ENCODE results near the gene IFITM1.
"Not testable (repeated sequence)": the region's sequence is repeated elsewhere in the genome, so short reads cannot be mapped to it uniquely, and the experiment has no call there.

IFITM1 gene

GRCh38 chr11:304915-305843 lies 8.7 kb upstream of the IFITM1 start:
- Histone ChIP-seq H3K36me3 (ENCODE audit: insufficient read depth, low read length) (no peaks in the 10 kb centered on the region), H3K4me3 (ENCODE audit: low read length) (no peak overlapping the region), H3K27me3 (ENCODE audit: insufficient read depth, low read length) (no peaks in the 10 kb centered on the region), H3K9me3 (ENCODE audit: low read length) (no peaks in the 10 kb centered on the region), H3K4me1 (ENCODE audit: insufficient read depth, low read length) (peaks cover 36% of the 10 kb centered on the region), H2AFZ (ENCODE audit: low read depth, low read length) (no peak overlapping the region)

DNA sequence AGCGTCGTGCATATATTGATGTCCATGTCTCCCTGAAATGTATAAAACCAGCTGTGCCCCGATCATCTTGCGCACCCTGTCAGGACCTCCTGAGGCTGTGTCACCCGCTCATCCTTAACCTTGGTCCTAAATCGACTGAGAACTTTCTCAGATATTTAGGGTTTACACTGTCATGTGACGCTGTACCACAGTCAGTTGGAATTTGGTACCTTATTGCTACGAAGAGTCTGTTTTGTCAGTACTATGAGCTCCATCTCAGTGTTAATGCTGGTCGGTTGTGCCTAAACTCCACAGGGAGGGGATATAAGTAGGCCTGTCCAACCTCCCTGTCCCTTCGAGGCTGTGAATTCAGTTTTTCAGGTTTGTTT lies 8.0 kb upstream of the IFITM1 start:
- no peaks in the 10 kb centered on the region for H3K36me3 ChIP-seq (ENCODE audit: insufficient read depth, low read length)
- H3K9me3 ChIP-seq (ENCODE audit: low read length), result no peaks in the 10 kb centered on the region
- no peak overlapping the region for H3K4me3 ChIP-seq (ENCODE audit: low read length)
- H3K4me1 ChIP-seq (ENCODE audit: insufficient read depth, low read length), result peaks cover 35% of the 10 kb centered on the region
- H2AFZ ChIP-seq (ENCODE audit: low read depth, low read length), result no peak overlapping the region
- no peaks in the 10 kb centered on the region for H3K27me3 ChIP-seq (ENCODE audit: insufficient read depth, low read length)

DNA sequence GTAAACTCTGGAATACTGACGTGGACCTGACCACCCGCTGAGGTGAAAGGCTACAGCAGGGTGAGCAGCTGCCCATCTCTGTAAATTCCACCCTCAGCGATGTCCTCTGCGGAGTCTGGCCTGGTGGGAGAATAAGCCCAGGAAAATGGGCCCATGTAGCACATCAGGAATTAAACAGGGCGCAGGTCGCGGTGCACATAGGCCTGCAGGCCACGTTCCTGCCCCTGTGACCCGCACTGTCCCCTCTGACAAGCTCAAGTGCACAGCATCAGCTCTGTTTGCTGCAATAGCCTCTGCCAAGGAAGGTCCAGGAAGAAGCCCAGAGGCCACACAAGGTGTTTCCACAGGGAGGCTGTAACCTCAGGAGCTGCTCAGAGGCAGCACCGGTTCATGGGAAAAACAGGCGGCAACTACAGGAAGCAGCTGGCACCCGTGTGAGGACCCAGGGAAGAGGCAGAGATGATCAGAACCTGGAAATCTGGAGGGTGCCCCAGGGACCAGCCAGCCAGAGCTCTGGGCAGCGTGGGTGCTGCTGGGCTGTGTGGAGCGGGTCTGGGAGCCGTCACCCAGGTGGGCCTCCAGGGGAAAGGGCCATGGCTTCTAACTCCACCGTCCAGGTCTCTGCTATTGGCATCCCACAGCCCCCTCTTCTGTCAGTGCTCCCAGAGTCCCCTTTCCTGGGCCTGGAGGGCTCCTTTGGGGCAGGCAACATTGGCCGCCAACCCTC lies 7.0 kb upstream of the IFITM1 start:
- Histone ChIP-seq H3K9me3 (ENCODE audit: low read length) (no peaks in the 10 kb centered on the region), H2AFZ (ENCODE audit: low read depth, low read length) (no peak overlapping the region), H3K4me3 (ENCODE audit: low read length) (no peak overlapping the region), H3K36me3 (ENCODE audit: insufficient read depth, low read length) (no peaks in the 10 kb centered on the region), H3K27me3 (ENCODE audit: insufficient read depth, low read length) (no peaks in the 10 kb centered on the region), H3K4me1 (ENCODE audit: insufficient read depth, low read length) (peaks cover 37% of the 10 kb centered on the region)

GRCh38 chr11:307766-308708 lies 5.8 kb upstream of the IFITM1 start, which contains the start of gene IFITM2:
Gene IFITM2 (plus strand): TSS chr11:307816. CDS start chr11:308193, 377 bp downstream.
- not testable (repeated sequence) for H3K36me3 ChIP-seq (ENCODE audit: insufficient read depth, low read length); H2AFZ ChIP-seq (ENCODE audit: low read depth, low read length); H3K27me3 ChIP-seq (ENCODE audit: insufficient read depth, low read length); H3K9me3 ChIP-seq (ENCODE audit: low read length)
- peaks cover 46% of the 10 kb centered on the region for H3K4me1 ChIP-seq (ENCODE audit: insufficient read depth, low read length)
- peak within 1 kb of the TSS; percentile 59 for H3K4me3 ChIP-seq (ENCODE audit: low read length)

GRCh38 chr11:308740-309665 lies 4.8 kb upstream of the IFITM1 start:
- Histone ChIP-seq H3K4me3 (ENCODE audit: low read length) (peak overlapping the region; percentile 49), H3K4me1 (ENCODE audit: insufficient read depth, low read length) (peaks cover 55% of the 10 kb centered on the region)
- not testable (repeated sequence) for H2AFZ ChIP-seq (ENCODE audit: low read depth, low read length); H3K9me3 ChIP-seq (ENCODE audit: low read length); H3K36me3 ChIP-seq (ENCODE audit: insufficient read depth, low read length); H3K27me3 ChIP-seq (ENCODE audit: insufficient read depth, low read length)

- Histone ChIP-seq H3K4me3 (ENCODE audit: low read length) (peak overlapping the region; percentile 49), H3K4me1 (ENCODE audit: insufficient read depth, low read length) (peaks cover 56% of the 10 kb centered on the region)
- H2AFZ ChIP-seq (ENCODE audit: low read depth, low read length); H3K27me3 ChIP-seq (ENCODE audit: insufficient read depth, low read length); H3K9me3 ChIP-seq (ENCODE audit: low read length); H3K36me3 ChIP-seq (ENCODE audit: insufficient read depth, low read length): not testable (repeated sequence)
These were observed 3.8 kb upstream of the IFITM1 start for GRCh38 chr11:309979-310572.

DNA sequence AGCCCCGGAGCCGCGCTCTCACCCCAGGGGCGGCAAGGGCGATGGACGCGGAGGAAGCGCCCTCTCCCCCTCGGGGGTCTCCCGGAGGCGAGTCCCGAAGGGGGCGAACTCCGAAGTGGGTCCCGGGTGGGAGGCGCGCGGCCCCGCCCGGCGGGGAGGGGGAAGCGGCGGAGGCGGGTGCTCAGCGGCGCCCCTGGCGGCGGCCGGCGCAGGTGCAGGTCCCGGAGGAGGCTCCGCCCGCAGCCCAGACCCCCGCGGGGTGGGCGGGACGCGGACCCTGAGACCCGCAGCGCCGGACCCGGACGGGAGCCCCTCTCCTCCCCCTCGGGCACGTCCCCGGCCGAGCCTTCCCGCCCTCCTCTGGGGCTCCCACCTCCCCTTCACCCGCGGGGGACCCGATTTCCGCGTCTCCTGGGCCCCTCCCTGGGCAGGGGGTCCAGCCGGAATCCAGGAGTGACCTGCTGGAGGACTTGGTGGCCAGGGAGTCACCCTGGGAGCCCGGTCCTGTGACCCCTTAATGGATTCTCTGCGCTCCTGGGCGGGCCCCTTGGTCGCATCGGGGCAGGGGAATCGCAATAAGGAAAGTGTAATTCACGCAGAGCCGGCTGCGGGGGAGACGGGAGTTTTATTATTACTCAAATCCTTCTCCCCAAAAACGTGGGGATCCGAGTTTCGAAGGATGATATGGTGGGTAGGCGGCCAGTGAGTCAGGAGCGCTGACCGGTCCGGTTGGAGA lies 2.7 kb upstream of the IFITM1 start:
- H3K4me3 ChIP-seq (ENCODE audit: low read length); H2AFZ ChIP-seq (ENCODE audit: low read depth, low read length); H3K36me3 ChIP-seq (ENCODE audit: insufficient read depth, low read length); H3K9me3 ChIP-seq (ENCODE audit: low read length); H3K27me3 ChIP-seq (ENCODE audit: insufficient read depth, low read length): not testable (repeated sequence)
- peaks cover 55% of the 10 kb centered on the region for H3K4me1 ChIP-seq (ENCODE audit: insufficient read depth, low read length)

- no peaks in the 10 kb centered on the region for H3K9me3 ChIP-seq (ENCODE audit: low read length)
- no peak overlapping the region for H2AFZ ChIP-seq (ENCODE audit: low read depth, low read length)
- H3K36me3 ChIP-seq (ENCODE audit: insufficient read depth, low read length), result no peaks in the 10 kb centered on the region
- no peaks in the 10 kb centered on the region for H3K27me3 ChIP-seq (ENCODE audit: insufficient read depth, low read length)
- no peak overlapping the region for H3K4me3 ChIP-seq (ENCODE audit: low read length)
- peaks cover 46% of the 10 kb centered on the region for H3K4me1 ChIP-seq (ENCODE audit: insufficient read depth, low read length)
These were observed 1.6 kb upstream of the IFITM1 start for GRCh38 chr11:312092-312816.

DNA sequence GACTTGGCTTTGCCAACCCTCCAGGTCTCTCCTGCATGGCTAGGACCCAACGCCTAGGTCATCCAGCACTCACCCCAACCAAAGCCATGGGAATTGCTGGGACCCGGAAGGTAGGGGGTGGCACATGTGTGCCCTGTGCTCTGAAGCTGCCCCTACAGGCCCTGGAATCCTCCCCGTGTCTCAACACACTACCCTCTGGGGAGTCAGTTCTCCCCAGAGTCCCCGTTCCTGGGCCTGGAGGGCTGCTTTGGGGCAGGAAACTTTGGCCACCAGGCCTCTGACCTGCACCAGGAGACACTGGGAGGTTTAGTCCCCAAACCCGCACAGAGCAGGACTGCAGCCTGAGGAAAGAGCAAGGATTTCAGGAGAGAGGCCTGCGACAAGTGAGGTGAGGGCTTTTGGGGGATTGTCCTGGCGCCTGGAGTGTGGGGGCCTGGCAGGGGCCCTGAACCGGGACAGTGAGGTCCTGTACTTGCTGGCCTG lies 495 bp upstream of the IFITM1 start:
- H3K4me1 ChIP-seq (ENCODE audit: insufficient read depth, low read length), result peaks cover 45% of the 10 kb centered on the region
- H3K9me3 ChIP-seq (ENCODE audit: low read length), result no peaks in the 10 kb centered on the region
- no peaks in the 10 kb centered on the region for H3K27me3 ChIP-seq (ENCODE audit: insufficient read depth, low read length)
- no peak overlapping the region for H2AFZ ChIP-seq (ENCODE audit: low read depth, low read length)
- no peaks in the 10 kb centered on the region for H3K36me3 ChIP-seq (ENCODE audit: insufficient read depth, low read length)
- H3K4me3 ChIP-seq (ENCODE audit: low read length), result peak overlapping the region; percentile 48

DNA sequence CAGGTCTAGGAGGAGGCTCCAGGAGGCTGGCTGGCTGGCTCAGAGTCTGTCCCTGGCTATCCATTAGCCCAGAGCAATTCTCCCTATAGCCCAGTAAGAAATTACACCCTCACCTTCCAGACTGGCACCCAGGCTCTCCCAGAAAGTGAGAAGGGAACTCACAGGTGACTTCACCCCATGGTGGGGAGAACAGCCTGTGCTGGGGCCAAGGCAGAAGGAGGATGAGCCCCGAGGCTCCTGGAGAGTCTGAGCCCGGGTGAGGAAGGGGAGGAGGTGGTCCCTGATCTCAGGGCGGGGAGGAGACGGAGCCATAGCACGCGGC lies 675 bp downstream of the IFITM1 start:
- not testable (repeated sequence) for H2AFZ ChIP-seq (ENCODE audit: low read depth, low read length); H3K9me3 ChIP-seq (ENCODE audit: low read length); H3K36me3 ChIP-seq (ENCODE audit: insufficient read depth, low read length); H3K27me3 ChIP-seq (ENCODE audit: insufficient read depth, low read length)
- peak overlapping the region; percentile 48 for H3K4me3 ChIP-seq (ENCODE audit: low read length)
- H3K4me1 ChIP-seq (ENCODE audit: insufficient read depth, low read length), result peaks cover 40% of the 10 kb centered on the region

DNA sequence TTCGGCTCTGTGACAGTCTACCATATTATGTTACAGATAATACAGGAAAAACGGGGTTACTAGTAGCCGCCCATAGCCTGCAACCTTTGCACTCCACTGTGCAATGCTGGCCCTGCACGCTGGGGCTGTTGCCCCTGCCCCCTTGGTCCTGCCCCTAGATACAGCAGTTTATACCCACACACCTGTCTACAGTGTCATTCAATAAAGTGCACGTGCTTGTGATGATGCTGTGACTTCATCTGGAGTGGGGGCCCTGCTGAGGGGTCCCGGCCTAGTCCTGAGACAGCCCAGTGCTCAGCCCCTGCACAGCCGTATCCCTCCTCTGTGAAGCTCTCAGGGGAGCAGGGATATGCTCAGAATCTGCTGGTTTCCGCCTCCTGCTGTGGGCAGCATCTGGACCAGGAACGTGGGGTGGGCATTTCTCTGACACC lies 1.2 kb downstream of the IFITM1 start:
- no peaks in the 10 kb centered on the region for H3K27me3 ChIP-seq (ENCODE audit: insufficient read depth, low read length)
- H3K36me3 ChIP-seq (ENCODE audit: insufficient read depth, low read length), result no peaks in the 10 kb centered on the region
- H2AFZ ChIP-seq (ENCODE audit: low read depth, low read length), result no peak overlapping the region
- H3K4me1 ChIP-seq (ENCODE audit: insufficient read depth, low read length), result peaks cover 38% of the 10 kb centered on the region
- H3K4me3 ChIP-seq (ENCODE audit: low read length), result peak overlapping the region; percentile 37
- no peaks in the 10 kb centered on the region for H3K9me3 ChIP-seq (ENCODE audit: low read length)

Measured in neuron (in vitro differentiated cells).